Prostate gland (tissue), 2 donors: ENCODE data around the gene MACROH2A2. TPM values are rescaled to one million over a fixed set of nuclear protein-coding genes. Genes with fewer than 3 reads are reported as not detected.

Source experiments
- DNase-seq: peaks from one replicate; pipeline ENCODE4 v3.0.0-alpha.2; 2019; ENCODE audit warnings: low spot score
- H3K27ac ChIP-seq, 2 donors: fragments of 200-600 bp; sonication (generic); 2 replicates each; pipeline ENCODE4 v1.5.1; 2017 to 2019
- H3K27me3 ChIP-seq: fragments of 200-600 bp; sonication (generic); replicated peaks from 2 replicates; pipeline ENCODE4 v1.5.1; 2019; ENCODE audit not compliant: insufficient read depth
- H3K36me3 ChIP-seq, 2 donors: fragments of 200-600 bp; sonication (generic); 1 replicate in 1 of 2; 2 replicates in 1 of 2; pipeline versions ENCODE4 v1.5.1 to v1.8.1; 2017 to 2019
- H3K4me1 ChIP-seq: fragments of 200-600 bp; sonication (generic); replicated peaks from 2 replicates; pipeline ENCODE4 v1.5.1; 2019
- H3K4me3 ChIP-seq, 2 donors: fragments of 200-600 bp; sonication (generic); 2 replicates each; pipeline ENCODE4 v1.5.1; 2017 to 2019
- H3K9me3 ChIP-seq: fragments of 200-600 bp; sonication (generic); 2 replicates; pipeline ENCODE4 v1.5.1; 2017
- POLR2A ChIP-seq: fragments of 450-650 bp; IDR thresholded peaks from one replicate; pipeline ENCODE4 v1.6.1; 2016; ENCODE audit warnings: antibody characterized with exemption, mild to moderate bottlenecking
- POLR2AphosphoS5 ChIP-seq: sonication (generic); formaldehyde crosslinking; IDR thresholded peaks from one replicate; pipeline ENCODE4 v1.6.1; 2017; ENCODE audit warnings: antibody characterized with exemption
- WGBS: methylation state at CpG from one replicate; pipeline ENCODE4 v1.1.5; 2018; 5-methylcytosine and 5-hydroxymethylcytosine counted together
- intact Hi-C: fragments of 100-400 bp; cut with DNase I; formaldehyde crosslinking; loops from one replicate; pipeline ENCODE4 v1.14.2; 2022
- total RNA-seq, 2 donors: library from RNA; depleted of rRNA; stranded (reverse); fragments of >200 nt; gene quantifications; one replicate each; pipeline ENCODE4 v1.1.0, GENCODE V29; 2016
- TF ChIP-seq, protein P1 (sequence below), 4 experiments: fragments of 200-600 bp in 2 of 4; fragments of 450-650 bp in 2 of 4; sonication (generic) in 2 of 4; IDR thresholded peaks; 1 replicate in 3 of 4; 2 replicates in 1 of 4; pipeline ENCODE4 v1.5.1; 2016 to 2019; ENCODE audit warnings: antibody characterized with exemption in 4 of 4, mild to moderate bottlenecking in 2 of 4, moderate library complexity in 2 of 4

The MACROH2A2 gene
- total RNA-seq, 2 donors from 2014 or later, result 23.1 to 59.5 TPM

DNA sequence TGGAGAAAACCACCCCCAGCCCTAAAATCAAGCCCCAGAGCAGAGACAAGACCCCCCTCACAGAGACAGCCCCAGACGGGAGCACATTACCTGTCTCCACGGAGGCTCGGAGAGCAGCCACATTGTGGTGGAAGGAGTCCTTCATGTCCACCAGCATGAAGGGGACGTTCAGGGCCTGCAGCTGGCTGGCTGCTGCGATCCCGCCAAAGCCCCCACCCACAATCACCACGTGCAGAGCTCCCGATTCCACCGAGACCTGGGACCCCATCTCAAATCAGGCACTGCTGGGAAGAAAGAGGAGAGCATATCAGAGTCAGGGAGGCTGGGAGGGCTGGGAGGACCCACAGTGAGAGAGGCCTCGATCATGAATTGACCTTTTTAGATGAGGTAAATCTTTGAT is 71.2 kb downstream of the MACROH2A2 start:
- no peak for TF ChIP-seq POLR2AphosphoS5
- TF ChIP-seq, protein P1, sequence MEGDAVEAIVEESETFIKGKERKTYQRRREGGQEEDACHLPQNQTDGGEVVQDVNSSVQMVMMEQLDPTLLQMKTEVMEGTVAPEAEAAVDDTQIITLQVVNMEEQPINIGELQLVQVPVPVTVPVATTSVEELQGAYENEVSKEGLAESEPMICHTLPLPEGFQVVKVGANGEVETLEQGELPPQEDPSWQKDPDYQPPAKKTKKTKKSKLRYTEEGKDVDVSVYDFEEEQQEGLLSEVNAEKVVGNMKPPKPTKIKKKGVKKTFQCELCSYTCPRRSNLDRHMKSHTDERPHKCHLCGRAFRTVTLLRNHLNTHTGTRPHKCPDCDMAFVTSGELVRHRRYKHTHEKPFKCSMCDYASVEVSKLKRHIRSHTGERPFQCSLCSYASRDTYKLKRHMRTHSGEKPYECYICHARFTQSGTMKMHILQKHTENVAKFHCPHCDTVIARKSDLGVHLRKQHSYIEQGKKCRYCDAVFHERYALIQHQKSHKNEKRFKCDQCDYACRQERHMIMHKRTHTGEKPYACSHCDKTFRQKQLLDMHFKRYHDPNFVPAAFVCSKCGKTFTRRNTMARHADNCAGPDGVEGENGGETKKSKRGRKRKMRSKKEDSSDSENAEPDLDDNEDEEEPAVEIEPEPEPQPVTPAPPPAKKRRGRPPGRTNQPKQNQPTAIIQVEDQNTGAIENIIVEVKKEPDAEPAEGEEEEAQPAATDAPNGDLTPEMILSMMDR (IDR thresholded peaks at IDR 0.05), result no peak
- no peak for TF ChIP-seq POLR2A
- Histone ChIP-seq H3K36me3 (no peaks in the 10 kb centered on the region), H3K27ac (no peak overlapping the region), H3K4me1 (no peaks in the 10 kb centered on the region), H3K4me3 (no peak overlapping the region), H3K27me3 (no peaks in the 10 kb centered on the region), H3K9me3 (no peaks in the 10 kb centered on the region)
- 94% methylated on average over 10 of the region's 10 CpGs for WGBS
- intact Hi-C loops, result no loop called here
- DNase-seq, result no peak

DNA sequence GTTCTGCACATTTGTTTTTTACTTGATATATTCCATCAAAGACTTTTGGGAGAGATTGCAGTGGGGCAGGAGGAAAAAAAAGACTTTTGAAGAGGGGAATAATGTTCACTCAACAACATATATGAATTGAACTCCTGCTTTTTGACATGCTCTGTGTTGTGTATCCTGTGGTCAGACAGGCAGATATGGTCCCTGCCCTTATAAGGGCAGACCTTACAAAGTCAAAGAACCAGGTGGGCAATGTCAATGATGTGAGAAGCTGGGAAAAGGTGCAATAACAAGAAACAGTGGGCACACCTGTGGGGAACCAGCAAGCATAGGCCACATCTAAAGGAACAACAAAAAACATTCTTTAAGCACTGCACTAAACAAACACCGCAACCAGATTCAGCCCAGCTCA is 71.8 kb downstream of the MACROH2A2 start:
- H3K36me3 ChIP-seq, result no peaks in the 10 kb centered on the region
- H3K4me1 ChIP-seq, result no peaks in the 10 kb centered on the region
- intact Hi-C loops, result no loop called here
- no peak overlapping the region for H3K27ac ChIP-seq
- WGBS, result 97% methylated on average over 1 of the region's 1 CpG
- DNase-seq, result no peak
- no peak for TF ChIP-seq POLR2AphosphoS5
- TF ChIP-seq, protein P1 (IDR thresholded peaks at IDR 0.05), result no peak
- TF ChIP-seq POLR2A, result no peak
- no peaks in the 10 kb centered on the region for H3K9me3 ChIP-seq
- H3K27me3 ChIP-seq, result no peaks in the 10 kb centered on the region
- H3K4me3 ChIP-seq, result no peak overlapping the region

DNA sequence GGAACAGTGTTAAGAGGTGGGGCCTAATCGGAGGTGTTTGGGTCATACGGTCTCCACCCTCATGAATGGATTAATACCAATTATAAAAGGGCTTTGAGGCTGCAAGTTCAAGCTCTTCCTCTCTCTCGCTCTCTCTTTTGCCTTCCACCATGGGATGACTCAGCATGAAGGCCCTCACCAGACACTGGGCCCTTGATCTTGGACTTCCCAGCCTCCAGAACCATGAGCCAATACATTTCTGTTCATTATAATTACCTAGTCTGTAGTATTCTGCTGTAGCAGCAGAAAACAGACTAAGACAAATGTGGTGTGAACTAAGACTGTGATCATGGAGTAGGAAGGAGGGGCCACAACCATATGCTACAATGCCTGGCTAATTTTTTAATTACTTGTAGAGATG is 72.3 kb downstream of the MACROH2A2 start:
- H3K4me3 ChIP-seq, result no peak overlapping the region
- intact Hi-C loops, result no loop called here
- 97% methylated on average over 3 of the region's 3 CpGs for WGBS
- no peak for TF ChIP-seq POLR2AphosphoS5
- no peak for TF ChIP-seq POLR2A
- TF ChIP-seq, protein P1 (IDR thresholded peaks at IDR 0.05), result no peak
- no peaks in the 10 kb centered on the region for H3K4me1 ChIP-seq
- no peaks in the 10 kb centered on the region for H3K36me3 ChIP-seq
- H3K27ac ChIP-seq, result no peak overlapping the region
- no peaks in the 10 kb centered on the region for H3K9me3 ChIP-seq
- DNase-seq, result no peak
- H3K27me3 ChIP-seq, result no peaks in the 10 kb centered on the region

DNA sequence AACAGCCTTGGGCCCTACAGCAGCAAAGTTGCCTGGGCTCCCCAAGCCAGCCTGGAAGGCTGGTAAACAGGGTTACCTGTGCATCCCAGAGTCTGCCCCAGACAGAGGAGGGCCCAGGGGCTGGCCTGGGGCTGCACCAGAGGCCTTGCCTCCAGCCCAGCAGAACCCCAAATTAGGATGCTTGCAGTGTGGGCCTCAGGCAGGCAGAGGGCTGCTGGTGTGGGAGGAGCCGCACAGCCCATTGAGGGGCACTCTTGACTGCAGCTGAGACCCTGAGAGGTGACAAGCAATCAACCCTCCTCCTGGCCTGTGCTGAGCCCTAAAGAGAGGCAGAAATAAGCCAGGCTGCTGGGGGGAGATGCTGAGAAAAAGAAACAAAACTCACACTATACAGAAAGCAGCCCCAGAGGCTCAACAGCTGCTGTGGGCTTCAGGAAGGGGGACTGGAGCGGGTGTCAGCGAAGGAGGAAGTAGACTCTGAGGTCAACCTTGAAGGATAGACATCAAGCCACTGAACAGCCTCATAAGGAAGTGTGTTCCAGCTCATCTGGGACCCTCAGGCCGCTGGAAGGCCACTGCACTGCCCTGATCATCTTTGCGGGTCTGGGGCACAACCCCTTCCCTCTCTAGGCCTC is 73.4 kb downstream of the MACROH2A2 start:
- TF ChIP-seq POLR2A (no peak), POLR2AphosphoS5 (no peak)
- TF ChIP-seq, protein P1 (IDR thresholded peaks at IDR 0.05), result no peak
- Histone ChIP-seq H3K36me3 (no peaks in the 10 kb centered on the region), H3K27ac (no peak overlapping the region), H3K9me3 (no peaks in the 10 kb centered on the region), H3K4me3 (no peak overlapping the region), H3K27me3 (no peaks in the 10 kb centered on the region), H3K4me1 (no peaks in the 10 kb centered on the region)
- intact Hi-C loops, result no loop called here
- 84% methylated on average over 5 of the region's 5 CpGs for WGBS
- DNase-seq, result no peak

DNA sequence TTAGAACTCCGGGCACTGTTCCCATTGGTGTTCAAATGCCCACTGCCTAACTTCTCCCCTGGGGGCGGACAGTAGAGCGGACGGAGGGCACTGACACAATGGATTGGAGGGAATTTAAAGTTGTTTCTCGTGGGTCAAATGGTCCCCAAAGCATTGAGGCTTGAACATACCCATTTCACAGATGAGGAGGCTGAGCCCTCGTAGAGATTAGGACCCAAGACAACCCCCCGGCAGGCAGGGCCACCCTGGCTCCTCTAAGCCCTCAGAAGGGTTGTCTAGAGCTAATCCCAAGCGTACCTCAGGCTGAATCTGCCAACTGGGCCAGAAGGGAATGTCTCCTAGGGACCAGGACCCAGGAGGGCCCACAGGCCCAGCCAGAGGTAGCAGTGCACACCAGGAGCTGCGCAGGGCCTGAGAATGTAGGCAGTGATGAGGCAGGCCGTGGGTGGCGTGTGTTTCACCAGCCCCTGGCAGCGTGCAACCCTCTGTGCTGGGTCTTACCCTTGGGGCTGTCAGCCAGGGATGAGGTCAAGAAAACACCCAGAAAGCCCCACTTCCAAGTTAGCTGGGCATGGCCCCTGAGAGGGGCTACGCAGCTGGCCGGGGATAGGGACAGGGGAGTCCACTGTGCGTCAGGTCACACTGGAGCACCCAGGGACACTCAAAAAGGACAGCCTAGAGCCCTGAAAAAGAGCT is 74.2 kb downstream of the MACROH2A2 start:
- Histone ChIP-seq H3K4me1 (no peaks in the 10 kb centered on the region), H3K27me3 (no peaks in the 10 kb centered on the region), H3K4me3 (no peak overlapping the region), H3K9me3 (no peaks in the 10 kb centered on the region), H3K27ac (no peak overlapping the region), H3K36me3 (no peaks in the 10 kb centered on the region)
- intact Hi-C loops, result no loop called here
- no peak for DNase-seq
- TF ChIP-seq, protein P1 (IDR thresholded peaks at IDR 0.05), result no peak
- TF ChIP-seq POLR2AphosphoS5, result no peak
- TF ChIP-seq POLR2A, result no peak
- 96% methylated on average over 15 of the region's 15 CpGs for WGBS
